ENCODE results near the gene PPP6R3. TPM values are rescaled to one million over a fixed set of nuclear protein-coding genes. Genes with fewer than 3 reads are reported as not detected.

The PPP6R3 gene
- total and polyA plus RNA-seq, 12 donors = 40.2 to 180 (median 89.0) TPM

GRCh38 chr11:68436162-68436888 lies 24.2 kb upstream of the PPP6R3 start:
- DNase-seq = no peak
- WGBS, 4 donors = 71 to 89% (median 84%) methylated on average over 5 to 16 of the region's 16 CpGs
- peak overlapping the region in 3 of 5 donors; percentile 11 to 73 (median 73) for H3K27ac ChIP-seq
- H3K27me3 ChIP-seq = no peaks in the 10 kb centered on the region
- TF ChIP-seq CTCF (IDR thresholded peaks at IDR 0.05) (no peak), POLR2A (IDR thresholded peaks at IDR 0.05) (no peak)
- peaks cover 0 to 57% of the 10 kb centered on the region in 2 donors for H3K36me3 ChIP-seq (replicated peaks in 1 of 2)
- H3K9me3 ChIP-seq (replicated peaks in 1 of 3) = no peaks in the 10 kb centered on the region
- intact Hi-C loops (cut with DNase I) = no loop called here
- H3K4me3 ChIP-seq = no peak overlapping the region
- H3K4me1 ChIP-seq (replicated peaks in 1 of 2) = peaks cover 0 to 25% of the 10 kb centered on the region in 2 donors

DNA sequence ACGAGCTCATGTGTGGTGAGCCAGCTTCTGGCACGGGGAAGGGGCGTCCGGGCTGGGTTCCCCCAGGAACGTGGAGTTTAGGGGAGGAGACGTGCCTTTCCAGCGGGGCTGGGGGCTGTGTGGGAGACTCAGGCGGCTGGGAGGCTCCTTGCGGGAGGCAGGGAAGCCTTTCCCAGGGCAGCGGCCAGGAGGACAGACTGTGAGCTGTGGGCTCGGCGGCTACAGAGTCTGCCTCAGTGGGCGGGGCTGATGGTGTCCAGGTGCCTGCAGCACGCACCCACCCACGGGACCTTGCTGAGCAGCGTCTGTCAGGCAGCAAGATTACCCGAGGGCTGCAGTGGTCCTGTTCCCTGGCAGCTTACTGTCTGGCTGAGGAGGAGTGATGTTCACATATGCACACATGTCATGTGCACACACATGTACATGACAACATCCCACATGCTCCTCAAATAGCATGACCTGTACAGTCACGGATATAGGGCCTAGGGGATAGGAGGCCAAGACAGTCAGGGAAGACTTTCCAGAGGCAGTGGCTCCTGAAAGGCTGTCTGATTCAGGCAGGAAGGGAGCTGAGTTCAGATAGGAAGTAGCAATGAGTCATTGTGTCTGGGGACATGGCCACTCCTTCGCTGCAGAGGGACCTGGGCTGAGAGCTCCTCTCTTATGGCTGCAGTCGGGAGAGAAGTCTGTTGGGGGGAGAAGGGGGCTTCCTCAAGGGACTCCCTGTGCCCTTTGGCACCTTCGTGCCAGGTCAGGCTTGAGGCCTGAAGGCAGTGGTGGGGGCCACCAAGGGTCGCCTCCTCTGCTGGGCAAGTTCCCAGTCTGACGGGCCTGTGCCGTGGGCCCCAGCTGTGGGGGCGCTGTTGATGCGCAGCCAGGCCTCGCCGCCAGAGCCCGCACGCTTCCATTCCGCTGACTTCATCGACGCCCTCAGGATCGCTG lies 23.3 kb upstream of the PPP6R3 start:
- H3K4me3 ChIP-seq = no peak overlapping the region
- DNase-seq = peak in 6 of 7 donors; percentile 46 to 67 (median 56)

GRCh38 chr11:68437927-68438657 lies 22.5 kb upstream of the PPP6R3 start:
- no peak for DNase-seq
- Histone ChIP-seq H3K4me1 (replicated peaks in 1 of 2) (peaks cover 0 to 25% of the 10 kb centered on the region in 2 donors), H3K4me3 (no peak overlapping the region), H3K27ac (peak overlapping the region in 2 of 5 donors; percentile 73 to 77), H3K9me3 (replicated peaks in 1 of 3) (no peaks in the 10 kb centered on the region), H3K27me3 (no peaks in the 10 kb centered on the region), H3K36me3 (replicated peaks in 1 of 2) (peaks cover 0 to 57% of the 10 kb centered on the region in 2 donors)
- intact Hi-C loops (cut with DNase I) = no loop called here
- no peak for TF ChIP-seq CTCF (IDR thresholded peaks at IDR 0.05)
- TF ChIP-seq POLR2A (IDR thresholded peaks at IDR 0.05) = no peak
- WGBS, 4 donors = 90 to 100% (median 92%) methylated on average over 20 to 34 of the region's 34 CpGs

More for the DNA sequence above, 23.3 kb upstream of the PPP6R3 start:
- Histone ChIP-seq H3K27ac (peak overlapping the region in 3 of 5 donors; percentile 11 to 73 (median 73)), H3K4me1 (replicated peaks in 1 of 2) (peaks cover 0 to 25% of the 10 kb centered on the region in 2 donors), H3K9me3 (replicated peaks in 1 of 3) (no peaks in the 10 kb centered on the region), H3K27me3 (no peaks in the 10 kb centered on the region), H3K36me3 (replicated peaks in 1 of 2) (peaks cover 0 to 57% of the 10 kb centered on the region in 2 donors)
- TF ChIP-seq POLR2A (IDR thresholded peaks at IDR 0.05) (no peak), CTCF (IDR thresholded peaks at IDR 0.05) (no peak)
- 64 to 90% (median 76%) methylated on average over 15 to 34 of the region's 34 CpGs for WGBS, 4 donors
- intact Hi-C loops (cut with DNase I) = no loop called here
